ENCODE measurements around the gene UGGT1.
"Not testable (repeated sequence)": the region's sequence is repeated elsewhere in the genome, so short reads cannot be mapped to it uniquely, and the experiment has no call there.

Gene UGGT1

GRCh38 chr2:128172191-128172590 is 81.2 kb downstream of the UGGT1 start:
- TF ChIP-seq CTCF (IDR thresholded peaks at IDR 0.05; ENCODE audit: low read depth, low read length): peak; percentile 30
- no peak overlapping the region for H3K4me3 ChIP-seq (ENCODE audit: low read depth, low read length)
- DNase-seq (ENCODE audit: low read depth, low spot score): no peak
- in situ Hi-C loops (cut with HindIII; ENCODE audit: low sequenced_read_pairs): no loop called here

GRCh38 chr2:128174067-128174466 is 83.1 kb downstream of the UGGT1 start:
- DNase-seq (ENCODE audit: low read depth, low spot score); in situ Hi-C loops (cut with HindIII; ENCODE audit: low sequenced_read_pairs); H3K4me3 ChIP-seq (ENCODE audit: low read depth, low read length): not testable (repeated sequence)

GRCh38 chr2:128177315-128177714 is 86.3 kb downstream of the UGGT1 start:
- in situ Hi-C loops (cut with HindIII; ENCODE audit: low sequenced_read_pairs): no loop called here
- no peak overlapping the region for H3K4me3 ChIP-seq (ENCODE audit: low read depth, low read length)
- TF ChIP-seq CTCF (IDR thresholded peaks at IDR 0.05; ENCODE audit: low read depth, low read length): no peak
- no peak for DNase-seq (ENCODE audit: low read depth, low spot score)

DNA sequence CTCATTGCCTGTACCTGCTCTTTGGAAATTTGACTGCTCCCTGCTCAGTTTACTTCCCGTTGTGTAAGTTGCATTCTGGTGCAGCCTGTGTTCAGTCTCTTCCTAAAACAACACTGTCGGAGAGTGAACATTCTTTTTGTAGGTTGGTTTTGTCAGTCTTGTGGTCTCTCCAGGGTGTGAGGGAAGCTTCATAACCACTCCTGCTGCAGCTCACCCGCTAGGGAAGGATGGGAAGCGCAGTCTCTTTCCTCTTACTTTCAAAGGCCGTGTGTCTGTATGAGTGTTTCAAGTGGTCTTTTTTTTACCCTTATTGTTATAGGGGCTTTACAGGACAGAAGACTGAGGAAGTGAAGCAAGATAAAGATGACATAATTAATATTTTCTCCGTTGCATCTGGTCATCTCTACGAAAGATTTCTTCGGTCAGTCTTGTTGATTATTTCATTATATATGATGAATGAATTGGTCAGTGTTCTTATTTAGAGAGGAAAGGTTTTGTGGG is 87.2 kb downstream of the UGGT1 start:
- TF ChIP-seq CTCF (IDR thresholded peaks at IDR 0.05; ENCODE audit: low read depth, low read length): no peak
- no peak overlapping the region for H3K4me3 ChIP-seq (ENCODE audit: low read depth, low read length)
- in situ Hi-C loops (cut with HindIII; ENCODE audit: low sequenced_read_pairs): no loop called here
- no peak for DNase-seq (ENCODE audit: low read depth, low spot score)

GRCh38 chr2:128178650-128179460 is 87.9 kb downstream of the UGGT1 start:
- in situ Hi-C loops (cut with HindIII; ENCODE audit: low sequenced_read_pairs): no loop called here
- H3K4me3 ChIP-seq (ENCODE audit: low read depth, low read length): no peak overlapping the region
- peak; percentile 68 for DNase-seq (ENCODE audit: low read depth, low spot score)
- peak; percentile 93 for TF ChIP-seq CTCF (IDR thresholded peaks at IDR 0.05; ENCODE audit: low read depth, low read length)

DNA sequence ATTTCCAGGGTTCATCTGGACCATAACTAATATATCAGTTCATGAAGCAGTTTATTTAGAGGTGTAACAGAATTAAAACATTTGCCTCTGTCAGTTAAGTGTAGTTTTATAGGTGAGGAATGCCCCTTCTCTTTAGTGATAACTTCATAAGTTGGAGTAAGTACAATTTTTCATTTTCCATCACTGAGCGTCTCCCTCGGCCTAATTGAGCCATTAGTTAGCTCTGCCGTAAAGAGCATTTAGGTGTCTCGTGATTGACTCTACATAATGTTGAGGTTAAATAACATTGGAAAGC is 88.4 kb downstream of the UGGT1 start:
- no peak for DNase-seq (ENCODE audit: low read depth, low spot score)
- H3K4me3 ChIP-seq (ENCODE audit: low read depth, low read length): no peak overlapping the region
- in situ Hi-C loops (cut with HindIII; ENCODE audit: low sequenced_read_pairs): no loop called here
- TF ChIP-seq CTCF (IDR thresholded peaks at IDR 0.05; ENCODE audit: low read depth, low read length): no peak

DNA sequence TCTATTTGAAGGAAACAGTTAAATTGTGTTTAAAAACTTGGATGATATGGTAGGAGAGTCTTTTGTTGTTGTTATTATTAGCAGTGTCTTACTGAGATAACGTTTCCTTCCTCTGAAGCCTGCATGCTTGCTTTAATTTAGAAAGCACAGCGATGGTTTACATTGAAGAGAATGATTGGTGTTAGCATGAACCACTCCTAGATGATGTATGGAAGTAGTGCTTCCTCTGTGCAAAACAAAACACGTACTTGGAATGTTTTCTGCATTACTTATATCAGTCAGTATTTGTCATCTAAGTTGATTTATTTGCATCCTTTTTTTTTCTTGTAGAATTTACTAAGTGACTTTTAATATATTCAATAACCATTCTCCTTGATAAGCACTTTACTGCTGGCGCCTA is 89.0 kb downstream of the UGGT1 start:
- no peak for TF ChIP-seq CTCF (IDR thresholded peaks at IDR 0.05; ENCODE audit: low read depth, low read length)
- DNase-seq (ENCODE audit: low read depth, low spot score): no peak
- H3K4me3 ChIP-seq (ENCODE audit: low read depth, low read length): no peak overlapping the region
- in situ Hi-C loops (cut with HindIII; ENCODE audit: low sequenced_read_pairs): no loop called here

Data from astrocyte of the spinal cord (primary cell).